Panc1 (cell line): ENCODE results near the gene EPC1.

Experiments
- POLR2AphosphoS5 ChIP-seq: IDR thresholded peaks from 2 replicates; pipeline ENCODE4 v1.6.1; 2012; ENCODE audit warnings: mild to moderate bottlenecking, low read depth, low read length, moderate library complexity
- TF ChIP-seq, protein P1 (sequence below): fragments of 450-650 bp; IDR thresholded peaks from 2 replicates; pipeline ENCODE4 v1.5.1; 2017; ENCODE audit warnings: mild to moderate bottlenecking
- TF ChIP-seq, protein P2 (sequence below), 2 experiments: IDR thresholded peaks; 2 replicates each; pipeline ENCODE4 v1.6.1; 2011 to 2012; ENCODE audit warnings: low read depth in 2 of 2, control low read depth in 1 of 2, low read length in 1 of 2, mild to moderate bottlenecking in 1 of 2, moderate library complexity in 1 of 2; ENCODE audit not compliant: insufficient read depth in 1 of 2

DNA sequence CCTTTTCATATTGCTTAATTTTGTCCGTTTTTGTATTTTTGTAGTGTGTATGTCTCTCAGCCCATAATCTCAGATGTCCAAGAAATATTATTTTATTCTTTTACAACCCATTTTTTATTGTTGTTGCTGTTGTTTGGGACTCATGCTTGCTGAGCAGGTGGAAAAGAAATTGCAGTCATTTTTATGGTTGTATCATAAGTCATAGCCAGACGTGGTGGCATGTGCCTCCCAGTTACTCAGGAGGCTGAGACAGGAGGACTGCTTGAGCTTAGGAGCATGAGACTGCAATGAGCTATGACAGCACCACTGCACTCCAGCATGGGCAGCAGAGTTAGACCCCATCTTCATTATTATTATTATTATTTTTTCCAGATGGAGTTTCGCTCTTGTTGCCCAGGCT, 117.8 kb downstream of the EPC1 start:
- TF ChIP-seq, protein P1, sequence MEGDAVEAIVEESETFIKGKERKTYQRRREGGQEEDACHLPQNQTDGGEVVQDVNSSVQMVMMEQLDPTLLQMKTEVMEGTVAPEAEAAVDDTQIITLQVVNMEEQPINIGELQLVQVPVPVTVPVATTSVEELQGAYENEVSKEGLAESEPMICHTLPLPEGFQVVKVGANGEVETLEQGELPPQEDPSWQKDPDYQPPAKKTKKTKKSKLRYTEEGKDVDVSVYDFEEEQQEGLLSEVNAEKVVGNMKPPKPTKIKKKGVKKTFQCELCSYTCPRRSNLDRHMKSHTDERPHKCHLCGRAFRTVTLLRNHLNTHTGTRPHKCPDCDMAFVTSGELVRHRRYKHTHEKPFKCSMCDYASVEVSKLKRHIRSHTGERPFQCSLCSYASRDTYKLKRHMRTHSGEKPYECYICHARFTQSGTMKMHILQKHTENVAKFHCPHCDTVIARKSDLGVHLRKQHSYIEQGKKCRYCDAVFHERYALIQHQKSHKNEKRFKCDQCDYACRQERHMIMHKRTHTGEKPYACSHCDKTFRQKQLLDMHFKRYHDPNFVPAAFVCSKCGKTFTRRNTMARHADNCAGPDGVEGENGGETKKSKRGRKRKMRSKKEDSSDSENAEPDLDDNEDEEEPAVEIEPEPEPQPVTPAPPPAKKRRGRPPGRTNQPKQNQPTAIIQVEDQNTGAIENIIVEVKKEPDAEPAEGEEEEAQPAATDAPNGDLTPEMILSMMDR: no peak
- TF ChIP-seq, protein P2, sequence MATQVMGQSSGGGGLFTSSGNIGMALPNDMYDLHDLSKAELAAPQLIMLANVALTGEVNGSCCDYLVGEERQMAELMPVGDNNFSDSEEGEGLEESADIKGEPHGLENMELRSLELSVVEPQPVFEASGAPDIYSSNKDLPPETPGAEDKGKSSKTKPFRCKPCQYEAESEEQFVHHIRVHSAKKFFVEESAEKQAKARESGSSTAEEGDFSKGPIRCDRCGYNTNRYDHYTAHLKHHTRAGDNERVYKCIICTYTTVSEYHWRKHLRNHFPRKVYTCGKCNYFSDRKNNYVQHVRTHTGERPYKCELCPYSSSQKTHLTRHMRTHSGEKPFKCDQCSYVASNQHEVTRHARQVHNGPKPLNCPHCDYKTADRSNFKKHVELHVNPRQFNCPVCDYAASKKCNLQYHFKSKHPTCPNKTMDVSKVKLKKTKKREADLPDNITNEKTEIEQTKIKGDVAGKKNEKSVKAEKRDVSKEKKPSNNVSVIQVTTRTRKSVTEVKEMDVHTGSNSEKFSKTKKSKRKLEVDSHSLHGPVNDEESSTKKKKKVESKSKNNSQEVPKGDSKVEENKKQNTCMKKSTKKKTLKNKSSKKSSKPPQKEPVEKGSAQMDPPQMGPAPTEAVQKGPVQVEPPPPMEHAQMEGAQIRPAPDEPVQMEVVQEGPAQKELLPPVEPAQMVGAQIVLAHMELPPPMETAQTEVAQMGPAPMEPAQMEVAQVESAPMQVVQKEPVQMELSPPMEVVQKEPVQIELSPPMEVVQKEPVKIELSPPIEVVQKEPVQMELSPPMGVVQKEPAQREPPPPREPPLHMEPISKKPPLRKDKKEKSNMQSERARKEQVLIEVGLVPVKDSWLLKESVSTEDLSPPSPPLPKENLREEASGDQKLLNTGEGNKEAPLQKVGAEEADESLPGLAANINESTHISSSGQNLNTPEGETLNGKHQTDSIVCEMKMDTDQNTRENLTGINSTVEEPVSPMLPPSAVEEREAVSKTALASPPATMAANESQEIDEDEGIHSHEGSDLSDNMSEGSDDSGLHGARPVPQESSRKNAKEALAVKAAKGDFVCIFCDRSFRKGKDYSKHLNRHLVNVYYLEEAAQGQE (IDR thresholded peaks at IDR 0.05; ENCODE audit: insufficient read depth in 1 of 2, low read depth in 2 of 2, low read length in 1 of 2): no peak
- TF ChIP-seq POLR2AphosphoS5: no peak
